MM.1S (cell line): ENCODE data around the gene NPW.

Source experiments
- EZH2 ChIP-seq: fragments of 300-600 bp; sonication (generic); optimal IDR thresholded peaks from 2 replicates; pipeline ENCODE3; 2017; ENCODE audit warnings: low read depth, mild to moderate bottlenecking, antibody characterized with exemption, low read length, mixed read lengths
- TF ChIP-seq, protein P1 (sequence below): fragments of 300-600 bp; sonication (generic); IDR thresholded peaks from 2 replicates; pipeline ENCODE4 v1.5.1; 2016; ENCODE audit warnings: antibody characterized with exemption, low read length, mixed read lengths

DNA sequence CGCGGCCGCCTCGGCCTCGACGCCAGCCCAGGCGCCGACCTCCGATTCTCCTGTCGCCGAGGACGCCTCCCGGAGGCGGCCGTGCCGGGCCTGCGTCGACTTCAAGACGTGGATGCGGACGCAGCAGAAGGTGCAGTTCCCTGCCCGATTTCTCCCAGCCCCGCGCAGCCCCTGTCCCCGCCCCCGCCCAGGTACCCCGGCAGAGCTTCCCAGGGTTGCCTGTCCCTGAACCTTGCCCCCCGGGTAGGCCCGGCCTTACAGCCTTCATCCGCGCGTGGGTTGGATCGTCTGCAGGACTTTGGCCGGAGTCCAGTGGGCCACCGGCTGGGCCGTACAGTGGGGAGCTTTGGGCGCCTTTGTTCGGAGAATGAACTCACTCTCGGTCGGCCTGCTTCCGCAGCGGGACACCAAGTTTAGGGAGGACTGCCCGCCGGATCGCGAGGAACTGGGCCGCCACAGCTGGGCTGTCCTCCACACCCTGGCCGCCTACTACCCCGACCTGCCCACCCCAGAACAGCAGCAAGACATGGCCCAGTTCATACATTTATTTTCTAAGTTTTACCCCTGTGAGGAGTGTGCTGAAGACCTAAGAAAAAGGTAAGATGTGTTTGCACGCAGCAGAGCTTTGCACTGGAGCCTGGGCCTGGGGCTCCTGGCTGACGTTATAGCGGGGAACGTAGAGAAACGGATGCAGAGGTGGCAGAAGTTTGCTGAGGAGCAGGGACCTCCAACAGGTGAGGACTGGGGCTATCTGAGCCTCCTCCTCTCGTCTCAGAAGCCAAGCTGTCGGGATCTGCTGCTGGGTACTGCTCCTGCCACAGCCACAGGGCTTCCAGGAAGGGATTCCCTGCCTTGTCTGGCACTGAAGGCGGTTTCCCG is 35.0 kb upstream of the NPW start:
- TF ChIP-seq, protein P1, sequence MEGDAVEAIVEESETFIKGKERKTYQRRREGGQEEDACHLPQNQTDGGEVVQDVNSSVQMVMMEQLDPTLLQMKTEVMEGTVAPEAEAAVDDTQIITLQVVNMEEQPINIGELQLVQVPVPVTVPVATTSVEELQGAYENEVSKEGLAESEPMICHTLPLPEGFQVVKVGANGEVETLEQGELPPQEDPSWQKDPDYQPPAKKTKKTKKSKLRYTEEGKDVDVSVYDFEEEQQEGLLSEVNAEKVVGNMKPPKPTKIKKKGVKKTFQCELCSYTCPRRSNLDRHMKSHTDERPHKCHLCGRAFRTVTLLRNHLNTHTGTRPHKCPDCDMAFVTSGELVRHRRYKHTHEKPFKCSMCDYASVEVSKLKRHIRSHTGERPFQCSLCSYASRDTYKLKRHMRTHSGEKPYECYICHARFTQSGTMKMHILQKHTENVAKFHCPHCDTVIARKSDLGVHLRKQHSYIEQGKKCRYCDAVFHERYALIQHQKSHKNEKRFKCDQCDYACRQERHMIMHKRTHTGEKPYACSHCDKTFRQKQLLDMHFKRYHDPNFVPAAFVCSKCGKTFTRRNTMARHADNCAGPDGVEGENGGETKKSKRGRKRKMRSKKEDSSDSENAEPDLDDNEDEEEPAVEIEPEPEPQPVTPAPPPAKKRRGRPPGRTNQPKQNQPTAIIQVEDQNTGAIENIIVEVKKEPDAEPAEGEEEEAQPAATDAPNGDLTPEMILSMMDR: no peak
- no peak for TF ChIP-seq EZH2
